ENCODE results near the gene CHIA.

The CHIA gene

GRCh38 chr1:111369645-111370044, 79.0 kb downstream of the CHIA start:
- no peaks in the 10 kb centered on the region for H3K4me1 ChIP-seq (ENCODE audit: control insufficient read depth, low read length)
- TF ChIP-seq EZH2phosphoT487 (IDR thresholded peaks at IDR 0.05; ENCODE audit: borderline replicate concordance, low read length), result no peak
- TF ChIP-seq, protein P1, sequence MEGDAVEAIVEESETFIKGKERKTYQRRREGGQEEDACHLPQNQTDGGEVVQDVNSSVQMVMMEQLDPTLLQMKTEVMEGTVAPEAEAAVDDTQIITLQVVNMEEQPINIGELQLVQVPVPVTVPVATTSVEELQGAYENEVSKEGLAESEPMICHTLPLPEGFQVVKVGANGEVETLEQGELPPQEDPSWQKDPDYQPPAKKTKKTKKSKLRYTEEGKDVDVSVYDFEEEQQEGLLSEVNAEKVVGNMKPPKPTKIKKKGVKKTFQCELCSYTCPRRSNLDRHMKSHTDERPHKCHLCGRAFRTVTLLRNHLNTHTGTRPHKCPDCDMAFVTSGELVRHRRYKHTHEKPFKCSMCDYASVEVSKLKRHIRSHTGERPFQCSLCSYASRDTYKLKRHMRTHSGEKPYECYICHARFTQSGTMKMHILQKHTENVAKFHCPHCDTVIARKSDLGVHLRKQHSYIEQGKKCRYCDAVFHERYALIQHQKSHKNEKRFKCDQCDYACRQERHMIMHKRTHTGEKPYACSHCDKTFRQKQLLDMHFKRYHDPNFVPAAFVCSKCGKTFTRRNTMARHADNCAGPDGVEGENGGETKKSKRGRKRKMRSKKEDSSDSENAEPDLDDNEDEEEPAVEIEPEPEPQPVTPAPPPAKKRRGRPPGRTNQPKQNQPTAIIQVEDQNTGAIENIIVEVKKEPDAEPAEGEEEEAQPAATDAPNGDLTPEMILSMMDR (IDR thresholded peaks at IDR 0.05; ENCODE audit: low read depth, low read length, poor library complexity, severe bottlenecking), result no peak
- no peak overlapping the region for H3K27ac ChIP-seq (ENCODE audit: low read depth, low read length)
- no peaks in the 10 kb centered on the region for H3K79me2 ChIP-seq (ENCODE audit: control insufficient read depth, low read length)
- H4K20me1 ChIP-seq (ENCODE audit: control insufficient read depth, insufficient read depth, low read depth, low read length), result no peaks in the 10 kb centered on the region
- H3F3A ChIP-seq (ENCODE audit: control insufficient read depth, insufficient read depth), result no peaks in the 10 kb centered on the region
- H3K27me3 ChIP-seq (ENCODE audit: control insufficient read depth, low read length), result peaks cover 33% of the 10 kb centered on the region
- H3K4me3 ChIP-seq (ENCODE audit: low read length), result no peak overlapping the region
- no peaks in the 10 kb centered on the region for H3K9me3 ChIP-seq (ENCODE audit: control insufficient read depth, insufficient read depth, low read length)
- no peaks in the 10 kb centered on the region for H3K36me3 ChIP-seq (ENCODE audit: control insufficient read depth, low read length)
- no peak overlapping the region for H3K4me2 ChIP-seq (ENCODE audit: low read length)
- no peaks in the 10 kb centered on the region for H3K9me2 ChIP-seq (replicated peaks; ENCODE audit: control insufficient read depth, low read length)

All from DOHH2 (cell line).